BLaER1 (cell line): Measurements from ENCODE around the gene PCBP2.

Experiments used
- H3K27ac ChIP-seq: shearing (Covaris generic); formaldehyde crosslinking; 2 replicates; pipeline ENCODE4 v1.8.1; 2022
- H3K27me3 ChIP-seq: shearing (Covaris generic); formaldehyde crosslinking; 2 replicates; pipeline ENCODE4 v1.8.1; 2022
- H3K36me3 ChIP-seq: shearing (Covaris generic); formaldehyde crosslinking; 2 replicates; pipeline ENCODE4 v1.8.1; 2022
- H3K4me1 ChIP-seq: shearing (Covaris generic); formaldehyde crosslinking; 2 replicates; pipeline ENCODE4 v1.8.1; 2022
- H3K4me2 ChIP-seq: shearing (Covaris generic); formaldehyde crosslinking; 2 replicates; pipeline ENCODE4 v1.8.1; 2022
- H3K4me3 ChIP-seq: shearing (Covaris generic); formaldehyde crosslinking; 2 replicates; pipeline ENCODE4 v1.8.1; 2022
- H3K9ac ChIP-seq: shearing (Covaris generic); formaldehyde crosslinking; 2 replicates; pipeline ENCODE4 v1.8.1; 2022
- H3K9me3 ChIP-seq: shearing (Covaris generic); formaldehyde crosslinking; 2 replicates; pipeline ENCODE4 v1.8.1; 2022
- H4K20me1 ChIP-seq: shearing (Covaris generic); formaldehyde crosslinking; 2 replicates; pipeline ENCODE4 v1.8.1; 2022
- Cebpa-rat ChIP-seq: shearing (Covaris generic); IDR thresholded peaks from 2 replicates; pipeline ENCODE4 v1.8.1; 2022

Gene PCBP2

GRCh38 chr12:53523131-53523530 lies 71.2 kb downstream of the PCBP2 start:
- Histone ChIP-seq H3K9me3 (no peaks in the 10 kb centered on the region), H3K4me3 (no peak overlapping the region), H3K9ac (no peak overlapping the region), H3K4me2 (no peak overlapping the region), H3K36me3 (peaks cover 97% of the 10 kb centered on the region), H3K27ac (no peak overlapping the region), H4K20me1 (no peaks in the 10 kb centered on the region; the same call in 1 of the 2 replicates), H3K27me3 (no peaks in the 10 kb centered on the region), H3K4me1 (peaks cover 14% of the 10 kb centered on the region)
- no peak for TF ChIP-seq Cebpa-rat

GRCh38 chr12:53524476-53524875 lies 72.6 kb downstream of the PCBP2 start:
- peaks cover 12% of the 10 kb centered on the region for H3K4me1 ChIP-seq
- H3K9ac ChIP-seq: no peak overlapping the region
- no peak overlapping the region for H3K4me3 ChIP-seq
- H3K4me2 ChIP-seq: no peak overlapping the region
- H3K27ac ChIP-seq: no peak overlapping the region
- H3K27me3 ChIP-seq: no peaks in the 10 kb centered on the region
- peaks cover 92% of the 10 kb centered on the region for H3K36me3 ChIP-seq
- H4K20me1 ChIP-seq: no peaks in the 10 kb centered on the region; the same call in 1 of the 2 replicates
- TF ChIP-seq Cebpa-rat: no peak
- H3K9me3 ChIP-seq: no peaks in the 10 kb centered on the region

GRCh38 chr12:53530061-53530460 lies 78.2 kb downstream of the PCBP2 start:
- Histone ChIP-seq H3K9ac (no peak overlapping the region), H3K9me3 (no peaks in the 10 kb centered on the region), H3K4me1 (no peaks in the 10 kb centered on the region), H3K36me3 (peaks cover 92% of the 10 kb centered on the region), H3K27me3 (no peaks in the 10 kb centered on the region), H3K4me2 (no peak overlapping the region), H4K20me1 (no peaks in the 10 kb centered on the region), H3K4me3 (no peak overlapping the region), H3K27ac (no peak overlapping the region)
- no peak for TF ChIP-seq Cebpa-rat
